CD4-positive, alpha-beta T cell (primary cell): Measurements from ENCODE around the gene DHCR7. TPM values are rescaled to one million over a fixed set of nuclear protein-coding genes. Genes with fewer than 3 reads are reported as not detected.

Experiments used
- ATAC-seq: fragments of 200-7000 bp; cut with Tn5 transposase; one replicate; pipeline ENCODE4 v1.10.0; 2022; ENCODE audit warnings: mild to moderate bottlenecking; ENCODE audit not compliant: poor library complexity
- CTCF ChIA-PET: fragments of 350-600 bp; sonication (Branson Sonifier 250); formaldehyde crosslinking; loops from one replicate; lab custom pipeline; 2021; ENCODE audit warnings: antibody characterized with exemption, inconsistent platforms; lab: Charles Lee
- POLR2A ChIA-PET: fragments of 350-600 bp; sonication (Branson Sonifier 250); formaldehyde crosslinking; loops from one replicate; lab custom pipeline; 2021; ENCODE audit warnings: antibody characterized with exemption, inconsistent platforms; lab: Charles Lee
- DNase-seq, 14 experiments: peaks; one replicate each; pipeline ENCODE4 v3.0.0-alpha.2; 2013 to 2020; ENCODE audit warnings: mixed read lengths in 2 of 14
- H3K27ac ChIP-seq, 2 donors: one replicate each; pipeline versions ENCODE4 v1.5.1 to v1.7.0; 2013; ENCODE audit warnings: low read length in 2 of 2, low read depth in 1 of 2, mild to moderate bottlenecking in 1 of 2
- H3K27me3 ChIP-seq, 2 experiments: 1 replicate in 1 of 2; 2 replicates in 1 of 2; pipeline versions ENCODE4 v1.6.1 to v1.7.0; 2013; ENCODE audit warnings: low read length in 2 of 2, control low read depth in 1 of 2, mild to moderate bottlenecking in 1 of 2, moderate library complexity in 1 of 2; ENCODE audit not compliant: insufficient read depth in 2 of 2, control insufficient read depth in 1 of 2
- H3K36me3 ChIP-seq: one replicate; pipeline ENCODE4 v1.6.1; 2013; ENCODE audit warnings: low read length, control low read depth; ENCODE audit not compliant: insufficient read depth
- H3K4me1 ChIP-seq: one replicate; pipeline ENCODE4 v1.6.1; 2013; ENCODE audit warnings: low read length, control low read depth; ENCODE audit not compliant: insufficient read depth
- H3K4me3 ChIP-seq: one replicate; pipeline ENCODE4 v1.5.1; 2013; ENCODE audit warnings: mild to moderate bottlenecking, low read length, moderate library complexity
- H3K9me3 ChIP-seq, 2 experiments: 1 replicate in 1 of 2; 2 replicates in 1 of 2; pipeline versions ENCODE4 v1.6.1 to v1.7.0; 2013; ENCODE audit warnings: low read length in 2 of 2, mild to moderate bottlenecking in 2 of 2, control low read depth in 1 of 2, moderate library complexity in 1 of 2; ENCODE audit not compliant: control insufficient read depth in 1 of 2, insufficient read depth in 1 of 2
- H3K27ac Mint-ChIP-seq: one replicate; pipeline ENCODE4 v1.8.0; 2020; ENCODE audit warnings: mixed read lengths
- H3K27me3 Mint-ChIP-seq: one replicate; pipeline ENCODE4 v1.8.0; 2021; ENCODE audit warnings: mixed read lengths
- H3K36me3 Mint-ChIP-seq: one replicate; pipeline ENCODE4 v1.8.0; 2021; ENCODE audit warnings: low read depth, mixed read lengths
- H3K4me1 Mint-ChIP-seq: one replicate; pipeline ENCODE4 v1.8.0; 2021; ENCODE audit warnings: low read depth, mixed read lengths
- H3K4me3 Mint-ChIP-seq: one replicate; pipeline ENCODE4 v1.8.0; 2020; ENCODE audit warnings: mild to moderate bottlenecking, mixed read lengths
- H3K9me3 Mint-ChIP-seq: one replicate; pipeline ENCODE4 v1.8.0; 2020; ENCODE audit warnings: mixed read lengths
- CTCF ChIP-seq: fragments of 200-600 bp; IDR thresholded peaks from one replicate; pipeline ENCODE4 v1.8.0; 2022; ENCODE audit warnings: antibody characterized with exemption, mild to moderate bottlenecking
- intact Hi-C, 2 experiments: fragments of 100-400 bp; cut with DNase I in 1 of 2; cut with micrococcal nuclease in 1 of 2; formaldehyde crosslinking; loops; one replicate each; pipeline versions ENCODE4 v1.15.1 to v1.9.0; 2023 to 2025; cut with DNase I, micrococcal nuclease
- total RNA-seq, 174 experiments: library from RNA in 2 of 174; stranded (reverse) in 2 of 174; gene quantifications; one replicate each; pipeline ENCODE4 v1.2.3 and lab custom pipeline; 2021 to 2026

DHCR7 gene
- total RNA-seq, 2 experiments from 2014 or later: 30.2 to 30.6 TPM

GRCh38 chr11:71395774-71396173 is 52.4 kb downstream of the DHCR7 start:
- H3K4me3 ChIP-seq: no peak overlapping the region
- intact Hi-C loops: no loop called here
- H3K36me3 ChIP-seq: no peaks in the 10 kb centered on the region
- no peaks in the 10 kb centered on the region for H3K9me3 ChIP-seq
- no peak overlapping the region for H3K27ac ChIP-seq
- no peak for ATAC-seq
- H3K27me3 ChIP-seq: peaks cover 0 to 2% of the 10 kb centered on the region in 2 experiments
- no peaks in the 10 kb centered on the region for H3K4me1 ChIP-seq
- H3K27ac Mint-ChIP-seq: no peak overlapping the region
- no peak for DNase-seq
- ChIA-PET POLR2A (no interaction called here), CTCF (no interaction called here)
- no peak for TF ChIP-seq CTCF
- H3K4me1 Mint-ChIP-seq: no peaks in the 10 kb centered on the region
- H3K27me3 Mint-ChIP-seq: peaks cover 9% of the 10 kb centered on the region
- H3K4me3 Mint-ChIP-seq: no peak overlapping the region
- no peaks in the 10 kb centered on the region for H3K9me3 Mint-ChIP-seq
- no peaks in the 10 kb centered on the region for H3K36me3 Mint-ChIP-seq

GRCh38 chr11:71395263-71395560 is 53.0 kb downstream of the DHCR7 start:
- peaks cover 0 to 2% of the 10 kb centered on the region in 2 experiments for H3K27me3 ChIP-seq
- no peak overlapping the region for H3K27ac ChIP-seq
- no peaks in the 10 kb centered on the region for H3K9me3 ChIP-seq
- ChIA-PET POLR2A (no interaction called here), CTCF (no interaction called here)
- H3K4me3 ChIP-seq: no peak overlapping the region
- no peak for ATAC-seq
- intact Hi-C loops: no loop called here
- H3K27ac Mint-ChIP-seq: no peak overlapping the region
- no peaks in the 10 kb centered on the region for H3K36me3 Mint-ChIP-seq
- DNase-seq: no peak
- no peaks in the 10 kb centered on the region for H3K9me3 Mint-ChIP-seq
- peaks cover 9% of the 10 kb centered on the region for H3K27me3 Mint-ChIP-seq
- no peaks in the 10 kb centered on the region for H3K36me3 ChIP-seq
- H3K4me3 Mint-ChIP-seq: no peak overlapping the region
- no peaks in the 10 kb centered on the region for H3K4me1 Mint-ChIP-seq
- TF ChIP-seq CTCF: no peak
- no peaks in the 10 kb centered on the region for H3K4me1 ChIP-seq

GRCh38 chr11:71393283-71393682 is 54.9 kb downstream of the DHCR7 start:
- Histone ChIP-seq H3K4me1 (no peaks in the 10 kb centered on the region), H3K27ac (no peak overlapping the region), H3K9me3 (no peaks in the 10 kb centered on the region), H3K4me3 (no peak overlapping the region), H3K36me3 (no peaks in the 10 kb centered on the region), H3K27me3 (peaks cover 0 to 2% of the 10 kb centered on the region in 2 experiments)
- Mint-ChIP-seq H3K27me3 (peaks cover 9% of the 10 kb centered on the region), H3K36me3 (no peaks in the 10 kb centered on the region), H3K4me3 (no peak overlapping the region), H3K27ac (no peak overlapping the region), H3K4me1 (no peaks in the 10 kb centered on the region), H3K9me3 (no peaks in the 10 kb centered on the region)
- ATAC-seq: no peak
- no peak for TF ChIP-seq CTCF
- no peak for DNase-seq
- intact Hi-C loops: no loop called here
- CTCF ChIA-PET: no interaction called here
- POLR2A ChIA-PET: no interaction called here
